ENCODE results near the gene HORMAD2.

The HORMAD2 gene

GRCh38 chr22:30079952-30080533, at the start of gene HORMAD2:
Gene HORMAD2 (plus strand): TSS chr22:30080464. CDS start chr22:30093953, 13,489 bp downstream.
- DNase-seq: no peak

GRCh38 chr22:30031328-30031727, 48.9 kb upstream of the HORMAD2 start:
- no peak for DNase-seq

- no peak for DNase-seq
These were observed 48.4 kb upstream of the HORMAD2 start for GRCh38 chr22:30031764-30032455.

- no peak for DNase-seq
These were observed 47.1 kb upstream of the HORMAD2 start for GRCh38 chr22:30033137-30033536.

GRCh38 chr22:30033901-30034300, 46.4 kb upstream of the HORMAD2 start:
- no peak for DNase-seq

- peak; percentile 23 for DNase-seq
These were observed 43.6 kb upstream of the HORMAD2 start for GRCh38 chr22:30036656-30037055.

GRCh38 chr22:30038219-30038618, 42.0 kb upstream of the HORMAD2 start:
- DNase-seq: peak; percentile 66

- no peak for DNase-seq
These were observed 39.6 kb upstream of the HORMAD2 start for GRCh38 chr22:30040499-30041260.

GRCh38 chr22:30041475-30041874, 38.8 kb upstream of the HORMAD2 start:
- DNase-seq: no peak

GRCh38 chr22:30041881-30042280, 38.4 kb upstream of the HORMAD2 start:
- DNase-seq: no peak

- no peak for DNase-seq
These were observed 37.1 kb upstream of the HORMAD2 start for GRCh38 chr22:30043161-30043560.

- peak; percentile 89 for DNase-seq
These were observed 35.9 kb upstream of the HORMAD2 start for GRCh38 chr22:30044369-30044768.

- no peak for DNase-seq
These were observed 35.3 kb upstream of the HORMAD2 start for GRCh38 chr22:30044881-30045493.

GRCh38 chr22:30045494-30045887, 34.8 kb upstream of the HORMAD2 start:
- DNase-seq: no peak

GRCh38 chr22:30045901-30046715, 34.2 kb upstream of the HORMAD2 start:
- DNase-seq: no peak

GRCh38 chr22:30046716-30047363, 33.4 kb upstream of the HORMAD2 start:
- no peak for DNase-seq

- no peak for DNase-seq
These were observed 32.9 kb upstream of the HORMAD2 start for GRCh38 chr22:30047364-30047738.

GRCh38 chr22:30048681-30049080, 31.6 kb upstream of the HORMAD2 start:
- DNase-seq: no peak

- DNase-seq: no peak
These were observed 26.0 kb upstream of the HORMAD2 start for GRCh38 chr22:30054067-30054763.

GRCh38 chr22:30054764-30055069, 25.5 kb upstream of the HORMAD2 start:
- no peak for DNase-seq

GRCh38 chr22:30056015-30056414, 24.2 kb upstream of the HORMAD2 start:
- DNase-seq: no peak

- DNase-seq: no peak
These were observed 22.9 kb upstream of the HORMAD2 start for GRCh38 chr22:30057375-30057774.
